Stomach (tissue), 4 donors: ENCODE measurements around the gene SAXO2.
"Not testable (repeated sequence)": the region's sequence is repeated elsewhere in the genome, so short reads cannot be mapped to it uniquely, and the experiment has no call there.

ENCODE experiments used
- CTCF ChIP-seq, 7 experiments: fragments of 450-650 bp in 4 of 7; fragments of 200-600 bp in 3 of 7; sonication (generic) in 3 of 7; IDR thresholded peaks; one replicate each; pipeline ENCODE4 v1.5.1; 2016 to 2019; ENCODE audit warnings: antibody characterized with exemption in 7 of 7, control low read depth in 2 of 7, mild to moderate bottlenecking in 1 of 7
- EP300 ChIP-seq: sonication (generic); formaldehyde crosslinking; IDR thresholded peaks from one replicate; pipeline ENCODE4 v1.6.1; 2017; ENCODE audit warnings: antibody characterized with exemption
- POLR2A ChIP-seq, 4 donors: fragments of 450-650 bp; IDR thresholded peaks; one replicate each; pipeline ENCODE4 v1.6.1; 2016; ENCODE audit warnings: antibody characterized with exemption in 4 of 4, control low read depth in 2 of 4, mild to moderate bottlenecking in 1 of 4, moderate library complexity in 1 of 4
- POLR2AphosphoS5 ChIP-seq, 3 donors: sonication (generic); formaldehyde crosslinking; IDR thresholded peaks; one replicate each; pipeline ENCODE4 v1.6.1; 2016; ENCODE audit warnings: antibody characterized with exemption in 3 of 3

DNA sequence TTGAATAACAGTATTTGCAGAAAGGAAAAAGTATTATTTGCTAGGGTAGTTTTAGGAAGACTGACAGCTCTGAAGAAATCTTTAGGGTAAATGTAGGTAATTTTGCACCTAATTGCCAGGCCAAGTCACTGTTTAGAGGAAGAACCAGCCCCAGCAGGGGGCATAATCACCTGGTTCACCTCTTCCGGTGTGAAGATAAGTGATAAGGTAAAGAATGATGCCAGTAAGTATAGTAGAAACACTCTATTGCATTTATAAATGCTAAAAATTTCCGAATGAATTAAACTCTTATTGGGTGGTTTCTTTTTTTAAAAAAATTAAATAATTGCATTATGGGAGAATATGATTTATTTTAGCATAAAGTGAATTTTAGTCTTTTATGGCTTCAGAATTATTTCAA is 21.8 kb downstream of the SAXO2 start:
- not testable (repeated sequence) for TF ChIP-seq CTCF (IDR thresholded peaks at IDR 0.05); POLR2A (IDR thresholded peaks at IDR 0.05); POLR2AphosphoS5 (IDR thresholded peaks at IDR 0.05); EP300
